Endothelial cell of umbilical vein (primary cell): Measurements from ENCODE around the gene SULT1C3.

Experiments used
- CTCF ChIP-seq, 2 donors: IDR thresholded peaks; 1 replicate in 1 of 2; 2 replicates in 1 of 2; pipeline ENCODE4 v1.5.1; 2011; ENCODE audit warnings: low read length in 2 of 2, mild to moderate bottlenecking in 2 of 2, moderate library complexity in 2 of 2, control low read depth in 1 of 2, inconsistent platforms in 1 of 2, low read depth in 1 of 2; ENCODE audit not compliant: insufficient read depth in 1 of 2; ENCODE audit errors: extremely low read depth in 1 of 2
- JUN ChIP-seq: IDR thresholded peaks from 2 replicates; pipeline ENCODE4 v1.6.1; 2011; ENCODE audit warnings: borderline replicate concordance, low read depth; ENCODE audit not compliant: insufficient read length, insufficient read depth
- MYC ChIP-seq: IDR thresholded peaks from one replicate; pipeline ENCODE4 v1.6.1; 2011; ENCODE audit warnings: mild to moderate bottlenecking, low read depth, low read length
- POLR2A ChIP-seq: IDR thresholded peaks from 2 replicates; pipeline ENCODE4 v1.6.1; 2012; ENCODE audit warnings: low read depth, mild to moderate bottlenecking, control low read depth, low read length
- POLR2AphosphoS5 ChIP-seq: IDR thresholded peaks from 2 replicates; pipeline ENCODE4 v1.6.1; 2012; ENCODE audit warnings: low read depth, mild to moderate bottlenecking, control low read depth, low read length, moderate library complexity; ENCODE audit not compliant: insufficient read depth

- TF ChIP-seq CTCF (IDR thresholded peaks at IDR 0.05; ENCODE audit: extremely low read depth in 1 of 2, insufficient read depth in 1 of 2, low read depth in 1 of 2, low read length in 2 of 2), result no peak
- TF ChIP-seq POLR2A, result no peak
- TF ChIP-seq JUN, result no peak
- no peak for TF ChIP-seq MYC
- TF ChIP-seq POLR2AphosphoS5, result no peak
These were observed 54.1 kb downstream of the SULT1C3 start for GRCh38 chr2:108293850-108294249.
